Neural cell (in vitro differentiated cells): ENCODE measurements around the gene MYRIP.

Source experiments
- CTCF ChIP-seq: fragments of 450-650 bp; IDR thresholded peaks from 2 replicates; pipeline ENCODE4 v1.5.1; 2014; ENCODE audit warnings: antibody characterized with exemption, mild to moderate bottlenecking, moderate library complexity; ENCODE audit not compliant: poor library complexity, severe bottlenecking
- EP300 ChIP-seq: fragments of 450-650 bp; conservative IDR thresholded peaks from 2 replicates; pipeline ENCODE4 v1.6.1; 2014; ENCODE audit warnings: antibody characterized with exemption, mild to moderate bottlenecking, moderate library complexity; ENCODE audit not compliant: poor library complexity, severe bottlenecking
- EZH2 ChIP-seq: fragments of 200-600, 300-800 bp; shearing (Covaris generic), sonication (generic); IDR thresholded peaks from 2 replicates; pipeline ENCODE4 v1.6.1; 2014; ENCODE audit warnings: antibody characterized with exemption, low read length, borderline replicate concordance, mild to moderate bottlenecking; ENCODE audit not compliant: insufficient read depth, poor library complexity, severe bottlenecking
- MXI1 ChIP-seq: fragments of 450-650 bp; conservative IDR thresholded peaks from 2 replicates; pipeline ENCODE4 v1.6.1; 2014; ENCODE audit warnings: antibody characterized with exemption, mild to moderate bottlenecking; ENCODE audit not compliant: poor library complexity, severe bottlenecking
- POLR2AphosphoS5 ChIP-seq: IDR thresholded peaks from 2 replicates; pipeline ENCODE4 v1.6.1; 2012
- RAD21 ChIP-seq: fragments of 450-650 bp; conservative IDR thresholded peaks from 2 replicates; pipeline ENCODE4 v1.6.1; 2014; ENCODE audit warnings: antibody characterized with exemption, mild to moderate bottlenecking, moderate library complexity
- SMC3 ChIP-seq: fragments of 450-650 bp; conservative IDR thresholded peaks from 2 replicates; pipeline ENCODE4 v1.6.1; 2014; ENCODE audit warnings: antibody characterized with exemption, mild to moderate bottlenecking, moderate library complexity; ENCODE audit not compliant: poor library complexity
- TAF1 ChIP-seq: IDR thresholded peaks from 2 replicates; pipeline ENCODE4 v1.6.1; 2012; ENCODE audit warnings: low read depth
- TF ChIP-seq, protein P1 (sequence below): IDR thresholded peaks from 2 replicates; pipeline ENCODE4 v1.6.1; 2012; ENCODE audit warnings: borderline replicate concordance

DNA sequence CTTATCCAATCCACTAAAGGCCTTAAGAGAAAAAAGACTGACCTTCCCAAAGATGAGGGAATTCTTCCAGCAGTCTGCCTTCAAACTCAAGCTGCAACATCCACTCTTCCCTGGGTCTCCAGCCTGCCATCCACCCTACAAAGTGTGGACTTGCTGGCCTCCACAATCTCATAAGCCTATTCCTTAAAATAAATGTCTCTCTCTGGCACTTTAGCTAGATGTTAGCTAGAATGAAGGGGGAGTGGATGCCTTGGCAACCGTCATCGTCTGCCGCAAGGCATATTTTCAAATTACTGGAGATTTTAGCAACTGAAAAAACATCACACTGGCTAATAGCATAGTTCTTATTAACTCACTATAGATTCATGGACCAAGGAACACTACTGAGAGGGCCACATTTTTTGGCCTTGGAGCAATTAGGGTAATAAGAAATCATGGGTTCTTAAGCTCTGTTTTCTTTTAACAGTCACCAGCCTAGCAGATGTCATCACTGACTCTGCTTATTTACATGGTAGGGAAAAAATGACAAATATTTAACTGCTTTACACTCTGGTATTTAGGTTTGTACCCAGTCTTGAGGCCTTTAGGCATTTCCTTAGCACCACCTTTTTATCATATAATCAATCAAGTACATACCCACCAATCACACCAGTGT, 245.3 kb downstream of the MYRIP start:
- TF ChIP-seq CTCF (no peak), POLR2AphosphoS5 (no peak), SMC3 (no peak), TAF1 (no peak), EZH2 (no peak), EP300 (no peak), RAD21 (no peak), MXI1 (no peak)
- TF ChIP-seq, protein P1, sequence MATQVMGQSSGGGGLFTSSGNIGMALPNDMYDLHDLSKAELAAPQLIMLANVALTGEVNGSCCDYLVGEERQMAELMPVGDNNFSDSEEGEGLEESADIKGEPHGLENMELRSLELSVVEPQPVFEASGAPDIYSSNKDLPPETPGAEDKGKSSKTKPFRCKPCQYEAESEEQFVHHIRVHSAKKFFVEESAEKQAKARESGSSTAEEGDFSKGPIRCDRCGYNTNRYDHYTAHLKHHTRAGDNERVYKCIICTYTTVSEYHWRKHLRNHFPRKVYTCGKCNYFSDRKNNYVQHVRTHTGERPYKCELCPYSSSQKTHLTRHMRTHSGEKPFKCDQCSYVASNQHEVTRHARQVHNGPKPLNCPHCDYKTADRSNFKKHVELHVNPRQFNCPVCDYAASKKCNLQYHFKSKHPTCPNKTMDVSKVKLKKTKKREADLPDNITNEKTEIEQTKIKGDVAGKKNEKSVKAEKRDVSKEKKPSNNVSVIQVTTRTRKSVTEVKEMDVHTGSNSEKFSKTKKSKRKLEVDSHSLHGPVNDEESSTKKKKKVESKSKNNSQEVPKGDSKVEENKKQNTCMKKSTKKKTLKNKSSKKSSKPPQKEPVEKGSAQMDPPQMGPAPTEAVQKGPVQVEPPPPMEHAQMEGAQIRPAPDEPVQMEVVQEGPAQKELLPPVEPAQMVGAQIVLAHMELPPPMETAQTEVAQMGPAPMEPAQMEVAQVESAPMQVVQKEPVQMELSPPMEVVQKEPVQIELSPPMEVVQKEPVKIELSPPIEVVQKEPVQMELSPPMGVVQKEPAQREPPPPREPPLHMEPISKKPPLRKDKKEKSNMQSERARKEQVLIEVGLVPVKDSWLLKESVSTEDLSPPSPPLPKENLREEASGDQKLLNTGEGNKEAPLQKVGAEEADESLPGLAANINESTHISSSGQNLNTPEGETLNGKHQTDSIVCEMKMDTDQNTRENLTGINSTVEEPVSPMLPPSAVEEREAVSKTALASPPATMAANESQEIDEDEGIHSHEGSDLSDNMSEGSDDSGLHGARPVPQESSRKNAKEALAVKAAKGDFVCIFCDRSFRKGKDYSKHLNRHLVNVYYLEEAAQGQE = no peak
